KOPT-K1 (cell line): ENCODE data around the gene SLC35A4.
"Not testable (repeated sequence)": the region's sequence is repeated elsewhere in the genome, so short reads cannot be mapped to it uniquely, and the experiment has no call there.

ENCODE experiments used
- H3K27ac ChIP-seq: fragments of 200-600 bp; sonication (generic); 2 replicates; pipeline ENCODE4 v1.5.1; 2016; ENCODE audit warnings: antibody characterized with exemption, mild to moderate bottlenecking, low read depth, low read length; ENCODE audit not compliant: poor library complexity, severe bottlenecking
- H3K36me3 ChIP-seq: fragments of 200-600 bp; sonication (generic); 2 replicates; pipeline ENCODE4 v1.5.1; 2017; ENCODE audit warnings: antibody characterized with exemption, mild to moderate bottlenecking, low read length, moderate library complexity; ENCODE audit not compliant: insufficient read depth
- H3K9me3 ChIP-seq: fragments of 200-600 bp; sonication (generic); 2 replicates; pipeline ENCODE4 v1.5.1; 2017; ENCODE audit warnings: antibody characterized with exemption, low read length, mild to moderate bottlenecking; ENCODE audit not compliant: insufficient read depth, poor library complexity, severe bottlenecking

The SLC35A4 gene

GRCh38 chr5:140567871-140568270 lies 3.2 kb downstream of the SLC35A4 start:
- no peaks in the 10 kb centered on the region for H3K9me3 ChIP-seq
- H3K27ac ChIP-seq: no peak overlapping the region
- H3K36me3 ChIP-seq: peaks cover 42% of the 10 kb centered on the region

GRCh38 chr5:140568443-140569063 lies 3.9 kb downstream of the SLC35A4 start:
- H3K9me3 ChIP-seq: no peaks in the 10 kb centered on the region
- H3K36me3 ChIP-seq: peaks cover 42% of the 10 kb centered on the region
- H3K27ac ChIP-seq: no peak overlapping the region

GRCh38 chr5:140569197-140569596 lies 4.6 kb downstream of the SLC35A4 start:
- Histone ChIP-seq H3K9me3 (no peaks in the 10 kb centered on the region), H3K27ac (no peak overlapping the region), H3K36me3 (peaks cover 42% of the 10 kb centered on the region)

- Histone ChIP-seq H3K9me3 (no peaks in the 10 kb centered on the region), H3K27ac (no peak overlapping the region), H3K36me3 (peaks cover 42% of the 10 kb centered on the region)
These were observed 5.4 kb downstream of the SLC35A4 start for GRCh38 chr5:140570058-140570457.

GRCh38 chr5:140570488-140570887 lies 5.9 kb downstream of the SLC35A4 start:
- Histone ChIP-seq H3K9me3 (no peaks in the 10 kb centered on the region), H3K27ac (no peak overlapping the region), H3K36me3 (peaks cover 42% of the 10 kb centered on the region)

GRCh38 chr5:140571105-140571504 lies 6.5 kb downstream of the SLC35A4 start:
- Histone ChIP-seq H3K27ac (no peak overlapping the region), H3K9me3 (no peaks in the 10 kb centered on the region), H3K36me3 (peaks cover 38% of the 10 kb centered on the region)

GRCh38 chr5:140573683-140574082 lies 9.1 kb downstream of the SLC35A4 start:
- Histone ChIP-seq H3K27ac (no peak overlapping the region), H3K9me3 (no peaks in the 10 kb centered on the region), H3K36me3 (peaks cover 12% of the 10 kb centered on the region)

GRCh38 chr5:140574165-140574564 lies 9.5 kb downstream of the SLC35A4 start:
- H3K27ac ChIP-seq: no peak overlapping the region
- no peaks in the 10 kb centered on the region for H3K9me3 ChIP-seq
- H3K36me3 ChIP-seq: peaks cover 11% of the 10 kb centered on the region; the same call in 1 of the 2 replicates

- Histone ChIP-seq H3K27ac (no peak overlapping the region), H3K36me3 (peaks cover 6% of the 10 kb centered on the region; the same call in 1 of the 2 replicates), H3K9me3 (no peaks in the 10 kb centered on the region)
These were observed 10.7 kb downstream of the SLC35A4 start for GRCh38 chr5:140575309-140575708.

- Histone ChIP-seq H3K9me3 (no peaks in the 10 kb centered on the region), H3K27ac (no peak overlapping the region)
These were observed 12.2 kb downstream of the SLC35A4 start for GRCh38 chr5:140576776-140577201.

GRCh38 chr5:140579188-140579747 lies 14.6 kb downstream of the SLC35A4 start:
- H3K9me3 ChIP-seq, H3K36me3 ChIP-seq, H3K27ac ChIP-seq: not testable (repeated sequence)

More at GRCh38 chr5:140576776-140577201, 12.2 kb downstream of the SLC35A4 start:
- no peaks in the 10 kb centered on the region for H3K36me3 ChIP-seq

- H3K27ac ChIP-seq: no peak overlapping the region
- H3K9me3 ChIP-seq: no peaks in the 10 kb centered on the region
- no peaks in the 10 kb centered on the region for H3K36me3 ChIP-seq
These were observed 22.9 kb downstream of the SLC35A4 start for GRCh38 chr5:140587495-140587894.

GRCh38 chr5:140588311-140589070 lies 23.9 kb downstream of the SLC35A4 start:
- Histone ChIP-seq H3K9me3 (no peaks in the 10 kb centered on the region), H3K36me3 (no peaks in the 10 kb centered on the region), H3K27ac (no peak overlapping the region)

- Histone ChIP-seq H3K9me3 (no peaks in the 10 kb centered on the region), H3K27ac (no peak overlapping the region), H3K36me3 (no peaks in the 10 kb centered on the region)
These were observed 26.2 kb downstream of the SLC35A4 start for GRCh38 chr5:140590861-140591260.

GRCh38 chr5:140591747-140592372 lies 27.2 kb downstream of the SLC35A4 start:
- Histone ChIP-seq H3K36me3 (no peaks in the 10 kb centered on the region), H3K27ac (no peak overlapping the region), H3K9me3 (no peaks in the 10 kb centered on the region)
